K562 (cell line): ENCODE data around the gene PFKFB2. TPM values are rescaled to one million over a fixed set of nuclear protein-coding genes. Genes with fewer than 3 reads are reported as not detected.

Source experiments
- C11orf30 ChIP-seq: fragments of 450-650 bp; IDR thresholded peaks from 2 replicates; pipeline ENCODE4 v1.6.1; 2016; ENCODE audit warnings: low read depth, mild to moderate bottlenecking
- FOXP1 ChIP-seq: sonication (generic); formaldehyde crosslinking; IDR thresholded peaks from 2 replicates; pipeline ENCODE4 v1.8.0; 2022; ENCODE audit warnings: mild to moderate bottlenecking, missing genetic modification reagents
- ILK ChIP-seq: fragments of 450-650 bp; IDR thresholded peaks from 2 replicates; pipeline ENCODE4 v1.6.1; 2016; ENCODE audit warnings: missing genetic modification characterization, low read depth, mild to moderate bottlenecking, missing compliant biosample characterization, moderate library complexity, borderline replicate concordance
- KLF10 ChIP-seq: fragments of 250-450 bp; sonication (Bioruptor Pico); IDR thresholded peaks from 2 replicates; pipeline ENCODE4 v1.6.1; 2021; ENCODE audit warnings: matching md5 sums
- MAFF ChIP-seq: IDR thresholded peaks from 2 replicates; pipeline ENCODE4 v1.6.1; 2012; ENCODE audit warnings: low read length, improper control_type of control experiment
- MBD1 ChIP-seq: fragments of 250-450 bp; sonication (Bioruptor Pico); IDR thresholded peaks from 2 replicates; pipeline ENCODE4 v1.8.0; 2022; ENCODE audit warnings: inconsistent platforms
- MTA3 ChIP-seq: fragments of 450-650 bp; formaldehyde crosslinking; IDR thresholded peaks from 2 replicates; pipeline ENCODE4 v1.6.1; 2017; ENCODE audit warnings: mild to moderate bottlenecking, borderline replicate concordance
- MYBL2 ChIP-seq, 2 experiments: fragments of 450-650 bp in 1 of 2; sonication (generic) in 1 of 2; formaldehyde crosslinking in 1 of 2; IDR thresholded peaks; 2 replicates each; pipeline versions ENCODE4 v1.6.1 to v1.8.1; 2017 to 2022; ENCODE audit warnings: borderline replicate concordance in 1 of 2, inconsistent platforms in 1 of 2, low read depth in 1 of 2, mild to moderate bottlenecking in 1 of 2, missing genetic modification reagents in 1 of 2, moderate library complexity in 1 of 2
- PHB2 ChIP-seq: fragments of 450-650 bp; IDR thresholded peaks from 2 replicates; pipeline ENCODE4 v1.6.1; 2017; ENCODE audit warnings: low read depth
- RNF2 ChIP-seq: sonication (generic); IDR thresholded peaks from 2 replicates; pipeline ENCODE4 v1.6.1; 2016
- SUPT5H ChIP-seq: fragments of 450-650 bp; IDR thresholded peaks from 2 replicates; pipeline ENCODE4 v1.6.1; 2016
- TBL1XR1 ChIP-seq, 2 experiments: IDR thresholded peaks; 2 replicates each; pipeline ENCODE4 v1.6.1; 2012; ENCODE audit warnings: improper control_type of control experiment in 2 of 2, low read length in 2 of 2, mild to moderate bottlenecking in 1 of 2
- TEAD1 ChIP-seq, 2 experiments: fragments of 450-650 bp in 1 of 2; sonication (generic) in 1 of 2; formaldehyde crosslinking; IDR thresholded peaks; 2 replicates each; pipeline versions ENCODE4 v1.4.0 to v1.8.0; 2020 to 2022; ENCODE audit warnings: mild to moderate bottlenecking in 2 of 2, missing genetic modification reagents in 1 of 2
- TFAM ChIP-seq: fragments of 250-450 bp; sonication (Bioruptor Pico); conservative IDR thresholded peaks from 2 replicates; pipeline ENCODE4 v1.5.0; 2021; ENCODE audit warnings: mild to moderate bottlenecking, moderate library complexity
- TSHZ1 ChIP-seq: fragments of 250-450 bp; sonication (Bioruptor Pico); IDR thresholded peaks from 2 replicates; pipeline ENCODE4 v1.4.0; 2020; ENCODE audit warnings: mild to moderate bottlenecking, moderate library complexity
- ZNF232 ChIP-seq: sonication (generic); formaldehyde crosslinking; IDR thresholded peaks from 2 replicates; pipeline ENCODE4 v1.8.0; 2022; ENCODE audit warnings: mild to moderate bottlenecking, missing genetic modification reagents
- ZNF280B ChIP-seq: fragments of 250-450 bp; sonication (Bioruptor Pico); IDR thresholded peaks from 2 replicates; pipeline ENCODE4 v1.5.1; 2021; ENCODE audit warnings: mild to moderate bottlenecking
- polyA plus RNA-seq, 8 experiments: library from polyadenylated mRNA; depleted of rRNA in 4 of 8; stranded (reverse) in 5 of 8; unstranded in 3 of 8; fragments of >200 nt; fragmentation: Nextera tagmentation in 2 of 8; fragmentation: Illumina TruSeq in 1 of 8; extraction: Ambion mirVana in 2 of 8; extraction: Trizol in 1 of 8; gene quantifications; 2 replicates each; pipeline versions ENCODE4 v1.2.1 to v1.2.3, GENCODE V29; 2011 to 2014; ENCODE audit warnings: inconsistent platforms in 1 of 8, missing spikeins in 1 of 8
- total RNA-seq, 7 experiments: library from RNA; depleted of rRNA in 6 of 7; stranded (reverse); fragments of >200 nt in 6 of 7; fragmentation: Illumina TruSeq in 2 of 7; extraction: Trizol in 2 of 7; gene quantifications; 2 replicates each; pipeline versions ENCODE4 v1.2.1 to v1.2.3, GENCODE V29; 2011 to 2021; ENCODE audit warnings: low replicate concordance in 1 of 7

The PFKFB2 gene
- total and polyA plus RNA-seq, 9 of the 15 experiments (the other 6 are each of a cell fraction or from before 2014, with no cell fraction given) = 6.9 to 26.0 (median 16.4) TPM

GRCh38 chr1:207025146-207025880 lies 27.8 kb upstream of the PFKFB2 start (continued):
- TF ChIP-seq MBD1 (CRISPR knock-in tag) (no peak), ILK (tag) (no peak), ZNF232 (CRISPR knock-in tag) (no peak), MTA3 (no peak), MAFF (no peak), TBL1XR1 (IDR thresholded peaks at IDR 0.05; ENCODE audit: low read length in 2 of 2) (no peak), TEAD1 (CRISPR knock-in tag; IDR thresholded peaks at IDR 0.05) (peak in 1 of 2 experiments; percentile 57; a peak in 2 of 4 replicates), TSHZ1 (CRISPR knock-in tag) (peak; percentile 86), MYBL2 (IDR thresholded peaks at IDR 0.05; ENCODE audit: low read depth) (no peak), MYBL2 (CRISPR knock-in tag; IDR thresholded peaks at IDR 0.05; ENCODE audit: borderline replicate concordance) (no peak), KLF10 (CRISPR knock-in tag) (no peak), PHB2 (no peak), ZNF280B (no peak), SUPT5H (no peak), TFAM (CRISPR knock-in tag) (no peak), C11orf30 (no peak), FOXP1 (no peak), RNF2 (no peak)
